Bronchial epithelial cell (primary cell): ENCODE data around the gene TUFM. TPM values are rescaled to one million over a fixed set of nuclear protein-coding genes. Genes with fewer than 3 reads are reported as not detected.

Source experiments
- DNase-seq: peaks from one replicate; pipeline ENCODE4 v3.0.0-alpha.2; 2010; ENCODE audit warnings: low read depth
- FAIRE-seq: peaks from 2 replicates; lab custom pipeline; 2011; peaks lifted over from hg19 to GRCh38; lab: Jason Lieb, UNC
- H3K27me3 ChIP-seq: 2 replicates; pipeline ENCODE4 v1.5.1; 2011; ENCODE audit warnings: low read length; ENCODE audit not compliant: control insufficient read depth, insufficient read depth
- H3K36me3 ChIP-seq: 2 replicates; pipeline ENCODE4 v1.5.1; 2011; ENCODE audit warnings: low read length; ENCODE audit not compliant: control insufficient read depth, insufficient read depth
- H3K4me3 ChIP-seq: 2 replicates; pipeline ENCODE4 v1.5.1; 2011; ENCODE audit warnings: mild to moderate bottlenecking, low read depth, low read length, control low read depth
- CTCF ChIP-seq: IDR thresholded peaks from 2 replicates; pipeline ENCODE4 v1.5.1; 2011; ENCODE audit warnings: mild to moderate bottlenecking, moderate library complexity, low read length, control low read depth, inconsistent platforms; ENCODE audit not compliant: insufficient read depth, severe bottlenecking
- total RNA-seq: library from RNA; depleted of rRNA; stranded (reverse); fragments of >200 nt; gene quantifications from 2 replicates; pipeline ENCODE4 v1.2.1, GENCODE V29; 2014

Gene TUFM
- total RNA-seq, 1 donor from 2014 or later = 176 TPM

GRCh38 chr16:28876019-28876659 is 30.0 kb upstream of the TUFM start:
- H3K27me3 ChIP-seq = peaks cover 2% of the 10 kb centered on the region
- DNase-seq (no peak), FAIRE-seq (no peak)
- H3K4me3 ChIP-seq = no peak overlapping the region
- no peak for TF ChIP-seq CTCF
- peaks cover 8% of the 10 kb centered on the region for H3K36me3 ChIP-seq

- TF ChIP-seq CTCF = no peak
- FAIRE-seq (no peak), DNase-seq (no peak)
- Histone ChIP-seq H3K27me3 (no peaks in the 10 kb centered on the region), H3K4me3 (no peak overlapping the region), H3K36me3 (peaks cover 12% of the 10 kb centered on the region)
These were observed 29.2 kb upstream of the TUFM start for GRCh38 chr16:28875134-28876018.

GRCh38 chr16:28874406-28874805 is 28.3 kb upstream of the TUFM start:
- no peak for TF ChIP-seq CTCF
- FAIRE-seq (no peak), DNase-seq (no peak)
- Histone ChIP-seq H3K27me3 (no peaks in the 10 kb centered on the region), H3K36me3 (peaks cover 19% of the 10 kb centered on the region), H3K4me3 (no peak overlapping the region)

- FAIRE-seq (no peak), DNase-seq (no peak)
- TF ChIP-seq CTCF = peak; percentile 80
- H3K4me3 ChIP-seq = no peak overlapping the region
- H3K36me3 ChIP-seq = peaks cover 23% of the 10 kb centered on the region
- H3K27me3 ChIP-seq = no peaks in the 10 kb centered on the region
These were observed 27.5 kb upstream of the TUFM start for GRCh38 chr16:28873543-28874201.

- no peak for TF ChIP-seq CTCF
- H3K4me3 ChIP-seq = no peak overlapping the region
- no peaks in the 10 kb centered on the region for H3K27me3 ChIP-seq
- FAIRE-seq (no peak), DNase-seq (no peak)
- peaks cover 23% of the 10 kb centered on the region for H3K36me3 ChIP-seq
These were observed 26.8 kb upstream of the TUFM start for GRCh38 chr16:28872952-28873351.
